GM23248 (cell line): ENCODE data around the gene PARD3B. TPM values are rescaled to one million over a fixed set of nuclear protein-coding genes. Genes with fewer than 3 reads are reported as not detected.

Source experiments
- DNase-seq: peaks from one replicate; pipeline ENCODE4 v3.0.0-alpha.2; 2015
- H2AFZ ChIP-seq: fragments of 200-600 bp; sonication (generic); 2 replicates; pipeline ENCODE4 v1.6.1; 2016; ENCODE audit warnings: antibody characterized with exemption
- H3F3A ChIP-seq: fragments of 200-600 bp; sonication (generic); 2 replicates; pipeline ENCODE4 v1.6.1; 2016; ENCODE audit warnings: mild to moderate bottlenecking, antibody characterized with exemption, mixed run types; ENCODE audit not compliant: insufficient read depth
- H3K27ac ChIP-seq: fragments of 200-600 bp; sonication (generic); 2 replicates; pipeline ENCODE4 v1.5.1; 2016; ENCODE audit warnings: mild to moderate bottlenecking
- H3K27me3 ChIP-seq: fragments of 200-600 bp; sonication (generic); replicated peaks from 2 replicates; pipeline ENCODE4 v1.6.1; 2016; ENCODE audit warnings: mild to moderate bottlenecking; ENCODE audit not compliant: insufficient read depth
- H3K36me3 ChIP-seq: fragments of 200-600 bp; sonication (generic); 2 replicates; pipeline ENCODE4 v1.6.1; 2016; ENCODE audit warnings: low read depth, mild to moderate bottlenecking
- H3K4me1 ChIP-seq: fragments of 200-600 bp; sonication (generic); 2 replicates; pipeline ENCODE4 v1.6.1; 2016; ENCODE audit warnings: mild to moderate bottlenecking; ENCODE audit not compliant: insufficient read depth
- H3K4me2 ChIP-seq: fragments of 200-600 bp; sonication (generic); one replicate; pipeline ENCODE4 v1.6.1; 2016; ENCODE audit warnings: mild to moderate bottlenecking; ENCODE audit not compliant: unreplicated experiment
- H3K4me3 ChIP-seq: fragments of 200-600 bp; sonication (generic); 2 replicates; pipeline ENCODE4 v1.5.1; 2016; ENCODE audit warnings: mild to moderate bottlenecking
- H3K79me2 ChIP-seq: fragments of 200-600 bp; sonication (generic); 2 replicates; pipeline ENCODE4 v1.6.1; 2016; ENCODE audit warnings: mild to moderate bottlenecking; ENCODE audit not compliant: insufficient read depth
- H3K9ac ChIP-seq: fragments of 200-600 bp; sonication (generic); 2 replicates; pipeline ENCODE4 v1.6.1; 2016; ENCODE audit warnings: mild to moderate bottlenecking
- H3K9me2 ChIP-seq: fragments of 200-600 bp; sonication (generic); 2 replicates; pipeline ENCODE4 v1.6.1; 2016; ENCODE audit warnings: mixed run types, mild to moderate bottlenecking, moderate library complexity; ENCODE audit not compliant: insufficient read depth
- H3K9me3 ChIP-seq: fragments of 200-600 bp; sonication (generic); one replicate; pipeline ENCODE4 v1.6.1; 2017; ENCODE audit warnings: low read depth
- H4K20me1 ChIP-seq: fragments of 200-600 bp; sonication (generic); 2 replicates; pipeline ENCODE4 v1.6.0; 2016; ENCODE audit not compliant: insufficient read depth
- EZH2 ChIP-seq: fragments of 200-600 bp; sonication (generic); IDR thresholded peaks from 2 replicates; pipeline ENCODE4 v1.6.1; 2018; ENCODE audit warnings: antibody characterized with exemption, mild to moderate bottlenecking; ENCODE audit not compliant: insufficient read depth, poor library complexity, severe bottlenecking
- EZH2phosphoT487 ChIP-seq: fragments of 200-600 bp; sonication (generic); IDR thresholded peaks from 2 replicates; pipeline ENCODE4 v1.6.1; 2018; ENCODE audit warnings: antibody characterized with exemption, moderate library complexity, mild to moderate bottlenecking, low read depth; ENCODE audit not compliant: insufficient read depth
- whole genome bisulfite sequencing, 2 experiments: methylation state at CpG; one replicate each; pipeline ENCODE4 v1.1.6; 2015 to 2017; ENCODE audit warnings: low lambda C conversion rate in 2 of 2, low coverage in 1 of 2; ENCODE audit errors: missing lambda C conversion rate in 2 of 2; 5-methylcytosine and 5-hydroxymethylcytosine counted together
- in situ Hi-C: fragments of 300-500 bp; cut with MboI; formaldehyde crosslinking; loops from 2 replicates; pipeline ENCODE4 v1.15.0; 2020
- polyA plus RNA-seq: library from polyadenylated mRNA; unstranded; fragments of >200 nt; fragmentation: Nextera tagmentation; extraction: Ambion mirVana; gene quantifications from 2 replicates; pipeline ENCODE4 v1.2.1, GENCODE V29; 2016
- total RNA-seq: library from RNA; depleted of rRNA; stranded (reverse); fragments of >200 nt; shearing (Covaris generic); gene quantifications from 2 replicates; pipeline ENCODE4 v1.2.3, GENCODE V29; 2014

The PARD3B gene
- total and polyA plus RNA-seq, 2 experiments from 2014 or later = 2.5 to 6.9 TPM

GRCh38 chr2:204628926-204629712 lies 83.8 kb downstream of the PARD3B start:
- Histone ChIP-seq H3K9me2 (no peaks in the 10 kb centered on the region), H3K36me3 (no peaks in the 10 kb centered on the region), H3K27me3 (no peaks in the 10 kb centered on the region), H3K4me3 (no peak overlapping the region), H3K79me2 (no peaks in the 10 kb centered on the region), H3K9me3 (no peaks in the 10 kb centered on the region), H3K4me1 (peaks cover 7% of the 10 kb centered on the region; the same call in 1 of the 2 replicates), H3K9ac (no peak overlapping the region), H3K27ac (no peak overlapping the region), H4K20me1 (no peaks in the 10 kb centered on the region), H3F3A (no peaks in the 10 kb centered on the region), H3K4me2 (no peak overlapping the region), H2AFZ (no peak overlapping the region)
- in situ Hi-C loops = no loop called here
- 82 to 84% methylated on average over 7 of the region's 7 CpGs for WGBS, 2 experiments
- no peak for DNase-seq
- TF ChIP-seq EZH2phosphoT487 (no peak), EZH2 (no peak)

- H3K36me3 ChIP-seq = no peaks in the 10 kb centered on the region
- 72 to 83% methylated on average over 3 of the region's 3 CpGs for WGBS, 2 experiments
- H3K4me2 ChIP-seq = no peak overlapping the region
- no peak for DNase-seq
- H3K4me1 ChIP-seq = peaks cover 7% of the 10 kb centered on the region; the same call in 1 of the 2 replicates
- H3K9me2 ChIP-seq = 0 out of 2 replicates have a peak, but pooled peaks cover 3% of the 10 kb centered on the region
- H4K20me1 ChIP-seq = no peaks in the 10 kb centered on the region
- in situ Hi-C loops = no loop called here
- no peak for TF ChIP-seq EZH2phosphoT487
- no peak for TF ChIP-seq EZH2
- no peak overlapping the region for H2AFZ ChIP-seq
- H3K79me2 ChIP-seq = no peaks in the 10 kb centered on the region
- no peak overlapping the region for H3K4me3 ChIP-seq
- no peak overlapping the region for H3K27ac ChIP-seq
- H3K9ac ChIP-seq = no peak overlapping the region
- H3K9me3 ChIP-seq = no peaks in the 10 kb centered on the region
- no peaks in the 10 kb centered on the region for H3F3A ChIP-seq
- H3K27me3 ChIP-seq = no peaks in the 10 kb centered on the region
Measured at GRCh38 chr2:204632410-204632809, 87.1 kb downstream of the PARD3B start.

- H2AFZ ChIP-seq = no peak overlapping the region
- H3K27me3 ChIP-seq = no peaks in the 10 kb centered on the region
- H3K9me3 ChIP-seq = no peaks in the 10 kb centered on the region
- no peaks in the 10 kb centered on the region for H4K20me1 ChIP-seq
- no peak overlapping the region for H3K4me3 ChIP-seq
- no peaks in the 10 kb centered on the region for H3K79me2 ChIP-seq
- 0 out of 2 replicates have a peak, but pooled peaks cover 3% of the 10 kb centered on the region for H3K9me2 ChIP-seq
- H3K27ac ChIP-seq = no peak overlapping the region
- DNase-seq = no peak
- no peak overlapping the region for H3K9ac ChIP-seq
- 97 to 99% methylated on average over 3 of the region's 3 CpGs for WGBS, 2 experiments
- no peaks in the 10 kb centered on the region for H3K4me1 ChIP-seq
- H3K36me3 ChIP-seq = no peaks in the 10 kb centered on the region
- in situ Hi-C loops = no loop called here
- no peaks in the 10 kb centered on the region for H3F3A ChIP-seq
- TF ChIP-seq EZH2phosphoT487 = no peak
- TF ChIP-seq EZH2 = no peak
- no peak overlapping the region for H3K4me2 ChIP-seq
Measured at GRCh38 chr2:204634564-204634963, 89.3 kb downstream of the PARD3B start.

GRCh38 chr2:204635478-204635877 lies 90.2 kb downstream of the PARD3B start:
- no peaks in the 10 kb centered on the region for H3F3A ChIP-seq
- no peak overlapping the region for H3K4me2 ChIP-seq
- H3K9ac ChIP-seq = no peak overlapping the region
- H3K9me2 ChIP-seq = 0 out of 2 replicates have a peak, but pooled peaks cover 3% of the 10 kb centered on the region
- in situ Hi-C loops = no loop called here
- no peaks in the 10 kb centered on the region for H3K36me3 ChIP-seq
- H3K27ac ChIP-seq = no peak overlapping the region
- H3K79me2 ChIP-seq = no peaks in the 10 kb centered on the region
- TF ChIP-seq EZH2phosphoT487 = no peak
- no peak for TF ChIP-seq EZH2
- DNase-seq = no peak
- no peaks in the 10 kb centered on the region for H3K27me3 ChIP-seq
- H3K9me3 ChIP-seq = no peaks in the 10 kb centered on the region
- no peak overlapping the region for H2AFZ ChIP-seq
- H4K20me1 ChIP-seq = no peaks in the 10 kb centered on the region
- no peak overlapping the region for H3K4me3 ChIP-seq
- H3K4me1 ChIP-seq = no peaks in the 10 kb centered on the region
- WGBS, 2 experiments = 63% methylated on average over 3 of the region's 3 CpGs
